Peyer's patch (tissue), 4 donors: ENCODE data around the gene COPG2. TPM values are rescaled to one million over a fixed set of nuclear protein-coding genes. Genes with fewer than 3 reads are reported as not detected.

ENCODE experiments used
- DNase-seq, 3 donors: peaks; one replicate each; pipeline ENCODE4 v3.0.0-alpha.2; 2017 to 2019
- H3K27ac ChIP-seq, 4 donors: fragments of 200-600 bp; sonication (generic); one replicate each; pipeline ENCODE4 v1.5.1; 2016 to 2019
- H3K27me3 ChIP-seq, 2 donors: fragments of 200-600 bp; sonication (generic); one replicate each; pipeline ENCODE4 v1.5.1; 2019
- H3K36me3 ChIP-seq, 3 donors: fragments of 200-600 bp; sonication (generic); one replicate each; pipeline ENCODE4 v1.5.1; 2016 to 2019
- H3K4me1 ChIP-seq, 4 donors: fragments of 200-600 bp; sonication (generic); one replicate each; pipeline ENCODE4 v1.5.1; 2016 to 2019
- H3K4me3 ChIP-seq, 4 donors: fragments of 200-600 bp; sonication (generic); 1 replicate in 3 of 4; 2 replicates in 1 of 4; pipeline ENCODE4 v1.5.1; 2016 to 2019; ENCODE audit warnings: mild to moderate bottlenecking in 1 of 4
- H3K9me3 ChIP-seq, 4 donors: fragments of 200-600 bp; sonication (generic); one replicate each; pipeline ENCODE4 v1.5.1; 2016 to 2019; ENCODE audit warnings: mild to moderate bottlenecking in 1 of 4
- CTCF ChIP-seq, 6 experiments: fragments of 450-650 bp in 4 of 6; fragments of 200-600 bp in 2 of 6; sonication (generic) in 1 of 6; IDR thresholded peaks; one replicate each; pipeline ENCODE4 v1.5.1; 2017 to 2019; ENCODE audit warnings: antibody characterized with exemption in 6 of 6, mild to moderate bottlenecking in 3 of 6, moderate library complexity in 1 of 6
- POLR2A ChIP-seq, 2 donors: fragments of 450-650 bp; IDR thresholded peaks; one replicate each; pipeline ENCODE4 v1.5.1; 2017; ENCODE audit warnings: antibody characterized with exemption in 2 of 2, mild to moderate bottlenecking in 2 of 2, moderate library complexity in 2 of 2
- total RNA-seq, 4 donors: library from RNA; depleted of rRNA; stranded (reverse); fragments of >200 nt; gene quantifications; one replicate each; pipeline ENCODE4 v1.1.0, GENCODE V29; 2016

Gene COPG2
- total RNA-seq, 4 donors from 2014 or later, result 5.3 to 14.9 (median 12.0) TPM

GRCh38 chr7:130669085-130669700 lies 645 bp upstream of the COPG2 start:
- H3K27ac ChIP-seq, result peak overlapping the region; percentile 74 to 85 (median 83)
- TF ChIP-seq POLR2A (IDR thresholded peaks at IDR 0.05) (no peak), CTCF (IDR thresholded peaks at IDR 0.05) (no peak)
- H3K27me3 ChIP-seq, result no peaks in the 10 kb centered on the region
- H3K4me1 ChIP-seq, result peaks cover 0 to 4% (median 0%) of the 10 kb centered on the region in 4 donors
- no peaks in the 10 kb centered on the region for H3K36me3 ChIP-seq
- no peaks in the 10 kb centered on the region for H3K9me3 ChIP-seq
- H3K4me3 ChIP-seq, result peak overlapping the region; percentile 73 to 90 (median 84)
- no peak for DNase-seq

- no peak for TF ChIP-seq POLR2A (IDR thresholded peaks at IDR 0.05)
- TF ChIP-seq CTCF (IDR thresholded peaks at IDR 0.05), result no peak
- no peak for DNase-seq
- Histone ChIP-seq H3K27ac (peak overlapping the region; percentile 74 to 85 (median 83)), H3K36me3 (peaks cover 0 to under 1% (median 0%) of the 10 kb centered on the region in 3 donors), H3K27me3 (no peaks in the 10 kb centered on the region), H3K9me3 (no peaks in the 10 kb centered on the region), H3K4me3 (peak overlapping the region; percentile 73 to 90 (median 84)), H3K4me1 (peaks cover 0 to 4% (median 0%) of the 10 kb centered on the region in 4 donors)
These were observed 823 bp downstream of the COPG2 start for GRCh38 chr7:130667593-130668257.

GRCh38 chr7:130662426-130662825 lies 6.1 kb downstream of the COPG2 start:
- no peaks in the 10 kb centered on the region for H3K27me3 ChIP-seq
- no peak for DNase-seq
- H3K4me3 ChIP-seq, result no peak overlapping the region
- H3K36me3 ChIP-seq, result peaks cover 0 to 17% (median 0%) of the 10 kb centered on the region in 3 donors
- H3K4me1 ChIP-seq, result peaks cover 0 to under 1% (median 0%) of the 10 kb centered on the region in 4 donors
- TF ChIP-seq CTCF (IDR thresholded peaks at IDR 0.05) (no peak), POLR2A (IDR thresholded peaks at IDR 0.05) (no peak)
- no peaks in the 10 kb centered on the region for H3K9me3 ChIP-seq
- no peak overlapping the region for H3K27ac ChIP-seq

GRCh38 chr7:130655286-130655685 lies 13.3 kb downstream of the COPG2 start:
- Histone ChIP-seq H3K27ac (no peak overlapping the region), H3K36me3 (peaks cover 0 to 5% (median 0%) of the 10 kb centered on the region in 3 donors), H3K4me1 (no peaks in the 10 kb centered on the region), H3K9me3 (no peaks in the 10 kb centered on the region), H3K4me3 (no peak overlapping the region), H3K27me3 (no peaks in the 10 kb centered on the region)
- no peak for DNase-seq
- TF ChIP-seq CTCF (IDR thresholded peaks at IDR 0.05) (no peak), POLR2A (IDR thresholded peaks at IDR 0.05) (no peak)

- DNase-seq, result no peak
- Histone ChIP-seq H3K4me3 (no peak overlapping the region), H3K36me3 (peaks cover 0 to 5% (median 0%) of the 10 kb centered on the region in 3 donors), H3K27ac (no peak overlapping the region), H3K27me3 (no peaks in the 10 kb centered on the region), H3K9me3 (no peaks in the 10 kb centered on the region), H3K4me1 (no peaks in the 10 kb centered on the region)
- TF ChIP-seq CTCF (IDR thresholded peaks at IDR 0.05) (no peak), POLR2A (IDR thresholded peaks at IDR 0.05) (no peak)
These were observed 13.7 kb downstream of the COPG2 start for GRCh38 chr7:130654850-130655249.
